ENCODE data around the gene IGSF21. TPM values are rescaled to one million over a fixed set of nuclear protein-coding genes. Genes with fewer than 3 reads are reported as not detected.

Gene IGSF21
- total RNA-seq, 1 experiment from 2014 or later, result 5.2 TPM

GRCh38 chr1:18123467-18123992 lies 15.9 kb downstream of the IGSF21 start:
- H3K27ac Mint-ChIP-seq, result peak overlapping the region in 2 of 3 experiments; percentile 11 to 79; a peak in 2 of 7 replicates

More at GRCh38 chr1:18123467-18123992, 15.9 kb downstream of the IGSF21 start:
- TF ChIP-seq, protein P1, sequence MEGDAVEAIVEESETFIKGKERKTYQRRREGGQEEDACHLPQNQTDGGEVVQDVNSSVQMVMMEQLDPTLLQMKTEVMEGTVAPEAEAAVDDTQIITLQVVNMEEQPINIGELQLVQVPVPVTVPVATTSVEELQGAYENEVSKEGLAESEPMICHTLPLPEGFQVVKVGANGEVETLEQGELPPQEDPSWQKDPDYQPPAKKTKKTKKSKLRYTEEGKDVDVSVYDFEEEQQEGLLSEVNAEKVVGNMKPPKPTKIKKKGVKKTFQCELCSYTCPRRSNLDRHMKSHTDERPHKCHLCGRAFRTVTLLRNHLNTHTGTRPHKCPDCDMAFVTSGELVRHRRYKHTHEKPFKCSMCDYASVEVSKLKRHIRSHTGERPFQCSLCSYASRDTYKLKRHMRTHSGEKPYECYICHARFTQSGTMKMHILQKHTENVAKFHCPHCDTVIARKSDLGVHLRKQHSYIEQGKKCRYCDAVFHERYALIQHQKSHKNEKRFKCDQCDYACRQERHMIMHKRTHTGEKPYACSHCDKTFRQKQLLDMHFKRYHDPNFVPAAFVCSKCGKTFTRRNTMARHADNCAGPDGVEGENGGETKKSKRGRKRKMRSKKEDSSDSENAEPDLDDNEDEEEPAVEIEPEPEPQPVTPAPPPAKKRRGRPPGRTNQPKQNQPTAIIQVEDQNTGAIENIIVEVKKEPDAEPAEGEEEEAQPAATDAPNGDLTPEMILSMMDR (conservative IDR thresholded peaks at IDR 0.05), result no peak
- H3K23me2 ChIP-seq (ENCODE audit: insufficient read length, low read depth, low read length, poor library complexity, severe bottlenecking), result no peaks in the 10 kb centered on the region
- no peak overlapping the region for H3K4ac ChIP-seq (ENCODE audit: low read depth, low read length)
- H3K27me3 Mint-ChIP-seq (ENCODE audit: low read depth), result peaks cover 11% of the 10 kb centered on the region
- H3K9me3 Mint-ChIP-seq, result no peaks in the 10 kb centered on the region
- no peak overlapping the region for H2BK15ac ChIP-seq (ENCODE audit: low read depth, low read length)
- H2AK5ac ChIP-seq (ENCODE audit: insufficient read length, low read length), result no peak overlapping the region
- DNase-seq, result no peak
- no peak overlapping the region for H4K5ac ChIP-seq (ENCODE audit: insufficient read length, low read depth, low read length)
- no peak overlapping the region for H2BK20ac ChIP-seq (ENCODE audit: low read depth, low read length, poor library complexity, severe bottlenecking)
- no peak overlapping the region for H4K8ac ChIP-seq (replicated peaks; ENCODE audit: insufficient read length, low read depth, low read length)
- H3K27me3 ChIP-seq (ENCODE audit: insufficient read depth, low read length), result no peaks in the 10 kb centered on the region
- no peaks in the 10 kb centered on the region for H3K79me1 ChIP-seq (ENCODE audit: insufficient read depth, low read depth, low read length, poor library complexity, severe bottlenecking)
- H3K9me3 ChIP-seq (ENCODE audit: control insufficient read depth, low read depth, low read length), result no peaks in the 10 kb centered on the region
- H2AFZ ChIP-seq (ENCODE audit: low read length), result no peak overlapping the region
- H3K14ac ChIP-seq (ENCODE audit: insufficient read depth, low read length), result no peak overlapping the region; the same call in 1 of the 2 replicates
- no peak overlapping the region for H2BK120ac ChIP-seq (ENCODE audit: low read depth, low read length, poor library complexity, severe bottlenecking)
- H3K4me3 Mint-ChIP-seq, result no peak overlapping the region
- H3K4me1 ChIP-seq (ENCODE audit: insufficient read depth, low read length), result no peaks in the 10 kb centered on the region; the same call in 1 of the 2 replicates
- no peak overlapping the region for H3K56ac ChIP-seq (ENCODE audit: insufficient read length, low read depth, low read length)
- no CpG with 5 or more reads among the region's 3 CpGs for WGBS (ENCODE audit: extremely low coverage, insufficient read length, low lambda C conversion rate)
- H3K4me2 ChIP-seq (ENCODE audit: insufficient read depth, insufficient read length, low read length), result no peak overlapping the region
- H3K18ac ChIP-seq (ENCODE audit: insufficient read length, low read depth, low read length), result no peak overlapping the region
- H3T11ph ChIP-seq (ENCODE audit: low read length), result no peak overlapping the region
- H3K36me3 Mint-ChIP-seq (ENCODE audit: insufficient read depth in 1 of 3, low read depth in 3 of 3), result no peaks in the 10 kb centered on the region; a peak in 2 of 7 replicates
- no peaks in the 10 kb centered on the region for H4K20me1 ChIP-seq (ENCODE audit: control insufficient read depth, insufficient read depth, insufficient read length)
- H2BK5ac ChIP-seq (ENCODE audit: insufficient read length, low read length), result no peak overlapping the region
- no peak overlapping the region for H3K23ac ChIP-seq (ENCODE audit: insufficient read length, low read depth, low read length)
- H3K27ac ChIP-seq (ENCODE audit: insufficient read length, low read depth, low read length), result no peak overlapping the region
- H3K4me1 Mint-ChIP-seq, result peaks cover 25 to 30% of the 10 kb centered on the region in 2 experiments
- no peak overlapping the region for H4K91ac ChIP-seq (ENCODE audit: insufficient read length, low read depth, low read length)
- no peak overlapping the region for H3K9ac ChIP-seq (ENCODE audit: extremely low read depth, insufficient read length, low read length)
- peaks cover 6% of the 10 kb centered on the region; the same call in 1 of the 2 replicates for H3K79me2 ChIP-seq (ENCODE audit: insufficient read depth, low read length)
- H2BK12ac ChIP-seq (ENCODE audit: insufficient read length, low read depth, low read length), result no peak overlapping the region

Data from H9 (cell line).